PFSK-1 (cell line): Measurements from ENCODE around the gene PALD1.

ENCODE experiments used
- FOXP2 ChIP-seq: optimal IDR thresholded peaks from 2 replicates; pipeline ENCODE3; 2011; ENCODE audit warnings: borderline replicate concordance, control low read depth, inconsistent platforms; ENCODE audit not compliant: insufficient read depth; ENCODE audit errors: extremely low read length, extremely low read depth
- POLR2AphosphoS5 ChIP-seq: IDR thresholded peaks from 2 replicates; pipeline ENCODE4 v1.6.1; 2012; ENCODE audit warnings: low read depth, mild to moderate bottlenecking, control low read depth, low read length, moderate library complexity
- REST ChIP-seq, 2 experiments: IDR thresholded peaks; 2 replicates each; pipeline versions ENCODE4 v1.6.1 to v1.8.0; 2011 to 2012; ENCODE audit warnings: low read depth in 2 of 2, low read length in 2 of 2, control low read depth in 1 of 2, inconsistent platforms in 1 of 2, mild to moderate bottlenecking in 1 of 2, moderate library complexity in 1 of 2; ENCODE audit not compliant: insufficient read depth in 1 of 2
- SIN3A ChIP-seq: IDR thresholded peaks from 2 replicates; pipeline ENCODE4 v1.6.1; 2012; ENCODE audit warnings: mild to moderate bottlenecking, low read length, moderate library complexity, borderline replicate concordance; ENCODE audit not compliant: insufficient read depth
- TAF1 ChIP-seq: IDR thresholded peaks from 2 replicates; pipeline ENCODE4 v1.6.1; 2012; ENCODE audit warnings: low read length, control low read depth, borderline replicate concordance; ENCODE audit not compliant: insufficient read depth

PALD1 gene

GRCh38 chr10:70588859-70589570, 110.4 kb downstream of the PALD1 start:
- TF ChIP-seq FOXP2 = no peak
- no peak for TF ChIP-seq POLR2AphosphoS5
- no peak for TF ChIP-seq REST (IDR thresholded peaks at IDR 0.05; ENCODE audit: insufficient read depth in 1 of 2, low read depth in 2 of 2, low read length in 2 of 2)

GRCh38 chr10:70589762-70590654, 111.4 kb downstream of the PALD1 start:
- no peak for TF ChIP-seq REST (IDR thresholded peaks at IDR 0.05; ENCODE audit: insufficient read depth in 1 of 2, low read depth in 2 of 2, low read length in 2 of 2)
- TF ChIP-seq TAF1 = no peak
- TF ChIP-seq FOXP2 = no peak
- TF ChIP-seq SIN3A = no peak

- no peak for TF ChIP-seq POLR2AphosphoS5
- no peak for TF ChIP-seq REST (IDR thresholded peaks at IDR 0.05; ENCODE audit: insufficient read depth in 1 of 2, low read depth in 2 of 2, low read length in 2 of 2)
- no peak for TF ChIP-seq TAF1
- no peak for TF ChIP-seq FOXP2
Observed at GRCh38 chr10:70590655-70591416, 112.3 kb downstream of the PALD1 start.

GRCh38 chr10:70592186-70592735, 113.7 kb downstream of the PALD1 start:
- no peak for TF ChIP-seq TAF1
- no peak for TF ChIP-seq POLR2AphosphoS5
- TF ChIP-seq SIN3A = no peak
- no peak for TF ChIP-seq REST (IDR thresholded peaks at IDR 0.05; ENCODE audit: insufficient read depth in 1 of 2, low read depth in 2 of 2, low read length in 2 of 2)
- no peak for TF ChIP-seq FOXP2
